HL-60 (cell line): ENCODE measurements around the gene ZNF672.

Experiments used
- DNase-seq, 2 experiments: peaks; one replicate each; pipeline ENCODE4 v3.0.0-alpha.2; 2010 to 2020; ENCODE audit warnings: low read depth in 1 of 2, low spot score in 1 of 2
- H3K27ac ChIP-seq: fragments of 250-450 bp; sonication (Bioruptor Pico); replicated peaks from 2 replicates; pipeline ENCODE4 v1.5.1; 2020; ENCODE audit warnings: mild to moderate bottlenecking, moderate library complexity
- H3K27me3 ChIP-seq: fragments of 250-450 bp; sonication (Bioruptor Pico); 2 replicates; pipeline ENCODE4 v1.5.1; 2021; ENCODE audit warnings: mild to moderate bottlenecking, moderate library complexity; ENCODE audit not compliant: insufficient read depth, poor library complexity, severe bottlenecking
- H3K4me3 ChIP-seq: replicated peaks from 2 replicates; pipeline ENCODE4 v1.5.1; 2011; ENCODE audit warnings: mild to moderate bottlenecking, control low read depth, low read length; ENCODE audit not compliant: insufficient read depth
- GABPA ChIP-seq: IDR thresholded peaks from 2 replicates; pipeline ENCODE4 v1.6.1; 2012; ENCODE audit warnings: low read depth
- POLR2AphosphoS5 ChIP-seq: IDR thresholded peaks from 2 replicates; pipeline ENCODE4 v1.6.1; 2012; ENCODE audit warnings: low read depth
- SPI1 ChIP-seq: IDR thresholded peaks from 2 replicates; pipeline ENCODE4 v1.6.1; 2012; ENCODE audit warnings: low read depth, mild to moderate bottlenecking, borderline replicate concordance
- TF ChIP-seq, protein P1 (sequence below): IDR thresholded peaks from one replicate; pipeline ENCODE4 v1.5.1; 2011; ENCODE audit warnings: low read length, control low read depth, inconsistent platforms; ENCODE audit not compliant: insufficient read depth
- TF ChIP-seq, protein P2 (sequence below): IDR thresholded peaks from 2 replicates; pipeline ENCODE4 v1.6.1; 2012; ENCODE audit warnings: low read depth; ENCODE audit not compliant: insufficient replicate concordance

ZNF672 gene

DNA sequence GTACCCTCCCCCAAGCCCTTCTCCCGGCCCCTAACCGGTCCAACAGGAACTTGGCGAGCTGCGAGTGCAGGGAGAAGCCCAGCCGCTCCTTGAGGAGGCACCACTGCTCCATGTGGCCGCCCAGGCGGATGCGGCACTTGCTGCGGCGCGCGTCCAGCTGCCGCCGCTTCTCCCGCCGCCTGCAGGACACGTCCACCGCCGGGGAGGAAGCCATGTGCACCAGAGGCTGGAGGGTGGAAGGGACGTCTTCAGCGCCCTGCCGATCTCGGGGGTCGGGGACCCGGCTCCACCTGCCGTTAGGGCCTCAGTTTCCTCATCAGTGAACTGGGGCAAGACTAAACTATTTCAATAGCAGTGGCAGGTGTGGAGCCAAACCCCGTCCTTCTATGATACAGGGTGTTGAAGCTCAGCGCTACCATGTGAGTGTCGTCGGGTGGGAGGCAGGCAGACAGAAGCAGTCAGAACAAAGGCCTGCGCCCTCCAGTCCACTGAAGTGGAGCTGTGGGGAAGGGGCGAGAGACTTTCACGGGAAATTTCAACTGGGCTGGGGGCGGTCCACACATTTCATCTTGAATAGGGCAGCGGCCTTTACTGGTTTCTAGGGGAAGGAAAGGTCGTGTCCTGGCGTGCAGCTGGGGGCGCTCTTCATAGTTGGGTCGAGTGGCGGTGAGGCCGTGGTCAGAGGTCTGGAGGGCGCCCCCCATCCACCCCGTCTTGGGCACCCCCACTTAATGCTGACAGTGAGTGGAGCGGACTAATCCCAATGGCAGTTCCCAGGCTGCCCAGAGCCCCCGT lies 20.3 kb downstream of the ZNF672 start:
- TF ChIP-seq, protein P1, sequence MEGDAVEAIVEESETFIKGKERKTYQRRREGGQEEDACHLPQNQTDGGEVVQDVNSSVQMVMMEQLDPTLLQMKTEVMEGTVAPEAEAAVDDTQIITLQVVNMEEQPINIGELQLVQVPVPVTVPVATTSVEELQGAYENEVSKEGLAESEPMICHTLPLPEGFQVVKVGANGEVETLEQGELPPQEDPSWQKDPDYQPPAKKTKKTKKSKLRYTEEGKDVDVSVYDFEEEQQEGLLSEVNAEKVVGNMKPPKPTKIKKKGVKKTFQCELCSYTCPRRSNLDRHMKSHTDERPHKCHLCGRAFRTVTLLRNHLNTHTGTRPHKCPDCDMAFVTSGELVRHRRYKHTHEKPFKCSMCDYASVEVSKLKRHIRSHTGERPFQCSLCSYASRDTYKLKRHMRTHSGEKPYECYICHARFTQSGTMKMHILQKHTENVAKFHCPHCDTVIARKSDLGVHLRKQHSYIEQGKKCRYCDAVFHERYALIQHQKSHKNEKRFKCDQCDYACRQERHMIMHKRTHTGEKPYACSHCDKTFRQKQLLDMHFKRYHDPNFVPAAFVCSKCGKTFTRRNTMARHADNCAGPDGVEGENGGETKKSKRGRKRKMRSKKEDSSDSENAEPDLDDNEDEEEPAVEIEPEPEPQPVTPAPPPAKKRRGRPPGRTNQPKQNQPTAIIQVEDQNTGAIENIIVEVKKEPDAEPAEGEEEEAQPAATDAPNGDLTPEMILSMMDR, result peak; percentile 45
- TF ChIP-seq, protein P2, sequence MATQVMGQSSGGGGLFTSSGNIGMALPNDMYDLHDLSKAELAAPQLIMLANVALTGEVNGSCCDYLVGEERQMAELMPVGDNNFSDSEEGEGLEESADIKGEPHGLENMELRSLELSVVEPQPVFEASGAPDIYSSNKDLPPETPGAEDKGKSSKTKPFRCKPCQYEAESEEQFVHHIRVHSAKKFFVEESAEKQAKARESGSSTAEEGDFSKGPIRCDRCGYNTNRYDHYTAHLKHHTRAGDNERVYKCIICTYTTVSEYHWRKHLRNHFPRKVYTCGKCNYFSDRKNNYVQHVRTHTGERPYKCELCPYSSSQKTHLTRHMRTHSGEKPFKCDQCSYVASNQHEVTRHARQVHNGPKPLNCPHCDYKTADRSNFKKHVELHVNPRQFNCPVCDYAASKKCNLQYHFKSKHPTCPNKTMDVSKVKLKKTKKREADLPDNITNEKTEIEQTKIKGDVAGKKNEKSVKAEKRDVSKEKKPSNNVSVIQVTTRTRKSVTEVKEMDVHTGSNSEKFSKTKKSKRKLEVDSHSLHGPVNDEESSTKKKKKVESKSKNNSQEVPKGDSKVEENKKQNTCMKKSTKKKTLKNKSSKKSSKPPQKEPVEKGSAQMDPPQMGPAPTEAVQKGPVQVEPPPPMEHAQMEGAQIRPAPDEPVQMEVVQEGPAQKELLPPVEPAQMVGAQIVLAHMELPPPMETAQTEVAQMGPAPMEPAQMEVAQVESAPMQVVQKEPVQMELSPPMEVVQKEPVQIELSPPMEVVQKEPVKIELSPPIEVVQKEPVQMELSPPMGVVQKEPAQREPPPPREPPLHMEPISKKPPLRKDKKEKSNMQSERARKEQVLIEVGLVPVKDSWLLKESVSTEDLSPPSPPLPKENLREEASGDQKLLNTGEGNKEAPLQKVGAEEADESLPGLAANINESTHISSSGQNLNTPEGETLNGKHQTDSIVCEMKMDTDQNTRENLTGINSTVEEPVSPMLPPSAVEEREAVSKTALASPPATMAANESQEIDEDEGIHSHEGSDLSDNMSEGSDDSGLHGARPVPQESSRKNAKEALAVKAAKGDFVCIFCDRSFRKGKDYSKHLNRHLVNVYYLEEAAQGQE, result peak; percentile 35
- peak; percentile 44; the same call in 1 of the 2 replicates for TF ChIP-seq POLR2AphosphoS5
- TF ChIP-seq SPI1, result no peak
- TF ChIP-seq GABPA, result no peak
- H3K4me3 ChIP-seq, result peak overlapping the region; percentile 55
- no peaks in the 10 kb centered on the region for H3K27me3 ChIP-seq
- DNase-seq, result peak in 1 of 2 experiments; percentile 61
- H3K27ac ChIP-seq, result peak overlapping the region; percentile 90

DNA sequence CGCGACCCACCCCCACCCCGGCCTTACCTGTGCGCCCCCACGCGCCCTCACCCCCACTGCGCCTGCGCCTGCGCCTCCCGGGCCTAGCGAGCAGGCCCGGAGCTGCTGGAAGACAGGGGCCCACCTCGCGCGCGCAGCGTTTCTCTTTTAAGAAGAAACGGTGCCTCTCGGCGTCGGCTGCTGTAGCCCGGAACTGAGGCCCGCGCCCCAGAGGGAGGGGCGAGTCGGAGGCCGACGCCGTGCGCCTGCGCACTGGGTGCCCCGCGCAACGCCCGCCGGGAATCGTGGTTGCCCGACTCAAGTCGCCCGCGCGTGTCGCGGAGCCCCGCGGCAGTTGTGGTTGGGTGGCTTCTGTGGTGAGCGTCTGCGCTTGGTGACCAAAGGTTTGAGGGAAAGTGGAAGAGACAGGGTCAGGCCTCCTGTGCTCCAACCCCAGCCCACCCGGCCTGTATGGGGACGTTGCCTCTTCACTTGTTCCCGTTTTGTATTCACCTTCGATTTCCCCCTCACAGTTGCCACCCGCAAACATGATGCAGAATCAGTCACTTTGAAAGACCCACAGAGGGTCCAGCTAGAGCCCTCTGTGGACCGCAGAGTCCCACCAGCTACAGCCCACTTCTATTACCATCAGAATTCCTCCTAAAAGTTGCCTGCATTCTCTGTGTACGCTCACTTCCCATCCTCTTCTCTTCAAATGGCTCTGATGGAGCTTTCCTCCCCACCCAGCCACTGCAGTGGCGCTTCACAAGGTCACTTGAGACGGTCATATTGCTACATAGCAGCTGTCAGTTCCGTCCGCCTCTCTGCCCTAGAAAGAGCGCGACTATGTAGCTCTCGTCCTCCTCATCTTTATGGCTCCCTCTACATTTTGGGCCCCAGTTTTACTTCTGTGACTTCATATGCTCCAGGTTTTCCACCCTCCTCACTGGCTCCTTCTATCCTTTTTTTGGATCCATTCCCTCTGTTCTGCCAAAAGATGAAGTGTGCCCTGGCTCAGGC lies 21.2 kb downstream of the ZNF672 start, which contains the start of gene ZNF692:
Gene ZNF692 (minus strand): TSS at position 195 of the 999 bp plus-strand sequence. CDS start 776 bp downstream, outside the sequence.
- peak within 1 kb of the TSS; percentile 90 for H3K27ac ChIP-seq
- peak within 1 kb of the TSS; percentile 55 for H3K4me3 ChIP-seq
- TF ChIP-seq SPI1 (peak; percentile 1; the same call in 1 of the 2 replicates), POLR2AphosphoS5 (peak; percentile 96)
- TF ChIP-seq, protein P1, result no peak
- peak; percentile 95 to 98 for DNase-seq
- H3K27me3 ChIP-seq, result no peaks in the 10 kb centered on the region

DNA sequence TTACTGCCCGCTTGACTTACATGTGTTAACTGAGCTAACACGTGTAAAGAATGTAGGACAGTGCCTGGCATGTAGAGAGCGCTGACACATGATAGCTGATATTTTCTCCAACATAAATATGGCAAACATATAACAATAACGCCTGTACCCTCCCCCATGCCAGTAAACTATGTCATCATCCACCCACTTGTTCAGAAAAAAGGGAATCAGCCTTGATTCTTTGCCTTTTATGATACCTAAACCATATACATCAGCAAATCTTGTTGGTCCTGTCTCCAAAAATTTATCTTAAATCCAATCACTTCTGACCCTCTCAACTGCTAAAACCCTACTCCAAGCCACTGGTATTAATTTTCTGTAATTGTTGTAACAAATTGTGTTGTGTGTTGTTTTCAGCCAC lies 22.0 kb downstream of the ZNF672 start:
- Histone ChIP-seq H3K27ac (peak overlapping the region; percentile 90), H3K27me3 (no peaks in the 10 kb centered on the region), H3K4me3 (no peak overlapping the region)
- TF ChIP-seq SPI1 (no peak), POLR2AphosphoS5 (no peak), GABPA (no peak)
- TF ChIP-seq, protein P2, result no peak
- TF ChIP-seq, protein P1, result no peak
- DNase-seq, result no peak
